GM23338 (cell line): ENCODE data around the gene CDX1. TPM values are rescaled to one million over a fixed set of nuclear protein-coding genes. Genes with fewer than 3 reads are reported as not detected.
A peak's percentile ranks its signal among the peaks of the same experiment; 100 is the strongest.

Experiments
- ATAC-seq: fragments of 200-7000 bp; cut with Tn5 transposase; 3 replicates; pipeline ENCODE4 v1.9.1; 2020
- DNase-seq: peaks from one replicate; pipeline ENCODE4 v3.0.0-alpha.2; 2015; ENCODE audit warnings: low spot score
- H2AFZ ChIP-seq: fragments of 200-600 bp; sonication (generic); 2 replicates; pipeline ENCODE4 v1.8.0; 2016; ENCODE audit warnings: antibody characterized with exemption, mild to moderate bottlenecking, moderate library complexity
- H3F3A ChIP-seq: fragments of 200-600 bp; sonication (generic); replicated peaks from 2 replicates; pipeline ENCODE4 v1.8.0; 2017; ENCODE audit warnings: antibody characterized with exemption, mixed run types, low read depth
- H3K27ac ChIP-seq: fragments of 200-600 bp; sonication (generic); 2 replicates; pipeline ENCODE4 v1.6.1; 2016; ENCODE audit warnings: low read depth
- H3K27me3 ChIP-seq: fragments of 200-600 bp; sonication (generic); 2 replicates; pipeline ENCODE4 v1.8.0; 2016; ENCODE audit warnings: mild to moderate bottlenecking, mixed run types, moderate library complexity; ENCODE audit not compliant: insufficient read depth
- H3K36me3 ChIP-seq: fragments of 200-600 bp; sonication (generic); 2 replicates; pipeline ENCODE4 v1.8.0; 2016; ENCODE audit warnings: mild to moderate bottlenecking; ENCODE audit not compliant: insufficient read depth
- H3K4me1 ChIP-seq: fragments of 200-600 bp; sonication (generic); 2 replicates; pipeline ENCODE4 v1.8.0; 2016; ENCODE audit warnings: mild to moderate bottlenecking, moderate library complexity; ENCODE audit not compliant: insufficient read depth
- H3K4me2 ChIP-seq: fragments of 200-600 bp; sonication (generic); 2 replicates; pipeline ENCODE4 v1.7.1; 2017; ENCODE audit warnings: mixed run types
- H3K4me3 ChIP-seq: fragments of 200-600 bp; sonication (generic); 2 replicates; pipeline ENCODE4 v1.6.1; 2016; ENCODE audit warnings: mixed run types
- H3K79me2 ChIP-seq: fragments of 200-600 bp; sonication (generic); replicated peaks from 2 replicates; pipeline ENCODE4 v1.8.0; 2017; ENCODE audit warnings: mild to moderate bottlenecking; ENCODE audit not compliant: insufficient read depth
- H3K9me2 ChIP-seq: fragments of 200-600 bp; sonication (generic); 2 replicates; pipeline ENCODE4 v1.8.0; 2017; ENCODE audit not compliant: insufficient read depth
- H4K20me1 ChIP-seq: fragments of 200-600 bp; sonication (generic); replicated peaks from 2 replicates; pipeline ENCODE4 v1.8.0; 2017; ENCODE audit warnings: mild to moderate bottlenecking; ENCODE audit not compliant: insufficient read depth
- H3K27ac Mint-ChIP-seq: 2 replicates; pipeline ENCODE4 v1.8.0; 2020; ENCODE audit warnings: inconsistent platforms, mild to moderate bottlenecking, moderate library complexity, mixed read lengths
- H3K27me3 Mint-ChIP-seq: 3 replicates; pipeline ENCODE4 v1.8.0; 2022; ENCODE audit warnings: low read depth, mild to moderate bottlenecking, moderate library complexity, mixed read lengths, inconsistent platforms; ENCODE audit not compliant: insufficient read depth, poor library complexity
- H3K36me3 Mint-ChIP-seq: 3 replicates; pipeline ENCODE4 v1.8.0; 2021; ENCODE audit warnings: low read depth, mild to moderate bottlenecking, inconsistent platforms, moderate library complexity, mixed read lengths
- H3K4me1 Mint-ChIP-seq: 3 replicates; pipeline ENCODE4 v1.8.0; 2020; ENCODE audit warnings: mild to moderate bottlenecking, inconsistent platforms, mixed read lengths
- H3K4me3 Mint-ChIP-seq: 3 replicates; pipeline ENCODE4 v1.8.0; 2021; ENCODE audit warnings: moderate library complexity, mild to moderate bottlenecking, inconsistent platforms, mixed read lengths
- H3K9me3 Mint-ChIP-seq: 3 replicates; pipeline ENCODE4 v1.8.0; 2020; ENCODE audit warnings: moderate library complexity, mild to moderate bottlenecking, inconsistent platforms, mixed read lengths
- CREB1 ChIP-seq: fragments of 250-450 bp; sonication (Bioruptor Pico); IDR thresholded peaks from 2 replicates; pipeline ENCODE4 v1.5.0; 2020; ENCODE audit warnings: low read depth, mild to moderate bottlenecking, moderate library complexity
- EZH2 ChIP-seq: fragments of 200-600 bp; sonication (generic); IDR thresholded peaks from one replicate; pipeline ENCODE4 v1.8.0; 2017; ENCODE audit warnings: antibody characterized with exemption, mild to moderate bottlenecking, low read depth; ENCODE audit not compliant: unreplicated experiment
- EZH2phosphoT487 ChIP-seq: fragments of 200-600 bp; sonication (generic); IDR thresholded peaks from one replicate; pipeline ENCODE4 v1.8.1; 2018; ENCODE audit warnings: antibody characterized with exemption; ENCODE audit not compliant: unreplicated experiment
- JUNB ChIP-seq: IDR thresholded peaks from one replicate; pipeline ENCODE4 v1.6.1; 2016; ENCODE audit warnings: antibody characterized with exemption; ENCODE audit not compliant: unreplicated experiment
- REST ChIP-seq: IDR thresholded peaks from one replicate; pipeline ENCODE4 v1.6.1; 2018; ENCODE audit warnings: antibody characterized with exemption; ENCODE audit not compliant: unreplicated experiment
- ZNF114 ChIP-seq: fragments of 250-450 bp; sonication (Bioruptor Pico); IDR thresholded peaks from 2 replicates; pipeline ENCODE4 v1.5.0; 2020; ENCODE audit warnings: mild to moderate bottlenecking, moderate library complexity
- ZNF331 ChIP-seq: fragments of 250-450 bp; sonication (Bioruptor Pico); IDR thresholded peaks from 2 replicates; pipeline ENCODE4 v1.5.0; 2020; ENCODE audit warnings: low read depth, mild to moderate bottlenecking, moderate library complexity
- polyA plus RNA-seq: library from polyadenylated mRNA; unstranded; fragments of >200 nt; fragmentation: Nextera tagmentation; extraction: Ambion mirVana; gene quantifications from 2 replicates; pipeline ENCODE4 v1.2.1, GENCODE V29; 2016
- total RNA-seq: library from RNA; depleted of rRNA; stranded (reverse); fragments of >200 nt; shearing (Covaris generic); gene quantifications from 2 replicates; pipeline ENCODE4 v1.2.3, GENCODE V29; 2014
- TF ChIP-seq, protein P1 (sequence below): fragments of 250-450 bp; sonication (Bioruptor Pico); IDR thresholded peaks from 2 replicates; pipeline ENCODE4 v1.5.0; 2020; ENCODE audit warnings: mild to moderate bottlenecking, moderate library complexity
- TF ChIP-seq, protein P2 (sequence below): IDR thresholded peaks from 2 replicates; pipeline ENCODE4 v1.6.1; 2016; ENCODE audit warnings: antibody characterized with exemption
- TF ChIP-seq, protein P3 (sequence below), 2 experiments: fragments of 200-600 bp in 1 of 2; sonication (generic) in 1 of 2; conservative IDR thresholded peaks; 2 replicates each; pipeline versions ENCODE4 v1.5.1 to v1.6.1; 2016 to 2017; ENCODE audit warnings: antibody characterized with exemption in 2 of 2, low read depth in 2 of 2, mild to moderate bottlenecking in 2 of 2, moderate library complexity in 1 of 2

The CDX1 gene
- total and polyA plus RNA-seq, 2 experiments from 2014 or later = not detected

DNA sequence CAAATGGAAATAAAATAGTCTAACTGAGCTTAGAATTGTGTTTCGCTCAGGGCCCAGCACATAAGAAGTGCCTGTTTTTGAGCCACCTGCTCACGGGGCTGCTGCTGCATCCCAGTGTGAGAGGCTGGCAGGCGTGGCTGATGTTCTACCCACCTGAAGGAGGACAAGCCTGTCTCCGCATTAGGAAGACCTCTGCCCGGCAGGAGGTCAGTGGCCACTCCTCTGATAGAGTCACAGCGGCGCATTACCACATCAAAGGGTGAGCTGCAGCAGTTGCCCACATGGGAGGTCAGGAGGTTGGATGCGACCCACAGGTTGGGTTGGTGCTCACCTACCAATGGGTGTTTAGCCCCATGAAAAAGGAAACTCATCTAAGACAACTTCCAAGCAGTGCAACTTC lies 19.6 kb downstream of the CDX1 start:
- H3K4me2 ChIP-seq = peak overlapping the region; percentile 38; the same call in 1 of the 2 replicates
- H3K4me1 ChIP-seq = peaks cover 6% of the 10 kb centered on the region
- no peaks in the 10 kb centered on the region for H3F3A ChIP-seq
- no peaks in the 10 kb centered on the region for H4K20me1 ChIP-seq
- DNase-seq (peak; percentile 40), ATAC-seq (peak; percentile 14)
- no peak overlapping the region for H3K27ac ChIP-seq
- Mint-ChIP-seq H3K4me1 (peaks cover 30% of the 10 kb centered on the region), H3K36me3 (no peaks in the 10 kb centered on the region), H3K27ac (no peak overlapping the region), H3K4me3 (no peak overlapping the region; the same call in 2 of the 3 replicates), H3K27me3 (peaks cover 64% of the 10 kb centered on the region), H3K9me3 (no peaks in the 10 kb centered on the region)
- no peaks in the 10 kb centered on the region for H3K36me3 ChIP-seq
- H3K27me3 ChIP-seq = peaks cover 50% of the 10 kb centered on the region
- no peaks in the 10 kb centered on the region for H3K79me2 ChIP-seq
- TF ChIP-seq EZH2phosphoT487 (no peak), REST (no peak), CREB1 (CRISPR knock-in tag) (no peak), EZH2 (no peak), ZNF331 (no peak), JUNB (no peak), ZNF114 (CRISPR knock-in tag) (no peak)
- TF ChIP-seq, protein P1, sequence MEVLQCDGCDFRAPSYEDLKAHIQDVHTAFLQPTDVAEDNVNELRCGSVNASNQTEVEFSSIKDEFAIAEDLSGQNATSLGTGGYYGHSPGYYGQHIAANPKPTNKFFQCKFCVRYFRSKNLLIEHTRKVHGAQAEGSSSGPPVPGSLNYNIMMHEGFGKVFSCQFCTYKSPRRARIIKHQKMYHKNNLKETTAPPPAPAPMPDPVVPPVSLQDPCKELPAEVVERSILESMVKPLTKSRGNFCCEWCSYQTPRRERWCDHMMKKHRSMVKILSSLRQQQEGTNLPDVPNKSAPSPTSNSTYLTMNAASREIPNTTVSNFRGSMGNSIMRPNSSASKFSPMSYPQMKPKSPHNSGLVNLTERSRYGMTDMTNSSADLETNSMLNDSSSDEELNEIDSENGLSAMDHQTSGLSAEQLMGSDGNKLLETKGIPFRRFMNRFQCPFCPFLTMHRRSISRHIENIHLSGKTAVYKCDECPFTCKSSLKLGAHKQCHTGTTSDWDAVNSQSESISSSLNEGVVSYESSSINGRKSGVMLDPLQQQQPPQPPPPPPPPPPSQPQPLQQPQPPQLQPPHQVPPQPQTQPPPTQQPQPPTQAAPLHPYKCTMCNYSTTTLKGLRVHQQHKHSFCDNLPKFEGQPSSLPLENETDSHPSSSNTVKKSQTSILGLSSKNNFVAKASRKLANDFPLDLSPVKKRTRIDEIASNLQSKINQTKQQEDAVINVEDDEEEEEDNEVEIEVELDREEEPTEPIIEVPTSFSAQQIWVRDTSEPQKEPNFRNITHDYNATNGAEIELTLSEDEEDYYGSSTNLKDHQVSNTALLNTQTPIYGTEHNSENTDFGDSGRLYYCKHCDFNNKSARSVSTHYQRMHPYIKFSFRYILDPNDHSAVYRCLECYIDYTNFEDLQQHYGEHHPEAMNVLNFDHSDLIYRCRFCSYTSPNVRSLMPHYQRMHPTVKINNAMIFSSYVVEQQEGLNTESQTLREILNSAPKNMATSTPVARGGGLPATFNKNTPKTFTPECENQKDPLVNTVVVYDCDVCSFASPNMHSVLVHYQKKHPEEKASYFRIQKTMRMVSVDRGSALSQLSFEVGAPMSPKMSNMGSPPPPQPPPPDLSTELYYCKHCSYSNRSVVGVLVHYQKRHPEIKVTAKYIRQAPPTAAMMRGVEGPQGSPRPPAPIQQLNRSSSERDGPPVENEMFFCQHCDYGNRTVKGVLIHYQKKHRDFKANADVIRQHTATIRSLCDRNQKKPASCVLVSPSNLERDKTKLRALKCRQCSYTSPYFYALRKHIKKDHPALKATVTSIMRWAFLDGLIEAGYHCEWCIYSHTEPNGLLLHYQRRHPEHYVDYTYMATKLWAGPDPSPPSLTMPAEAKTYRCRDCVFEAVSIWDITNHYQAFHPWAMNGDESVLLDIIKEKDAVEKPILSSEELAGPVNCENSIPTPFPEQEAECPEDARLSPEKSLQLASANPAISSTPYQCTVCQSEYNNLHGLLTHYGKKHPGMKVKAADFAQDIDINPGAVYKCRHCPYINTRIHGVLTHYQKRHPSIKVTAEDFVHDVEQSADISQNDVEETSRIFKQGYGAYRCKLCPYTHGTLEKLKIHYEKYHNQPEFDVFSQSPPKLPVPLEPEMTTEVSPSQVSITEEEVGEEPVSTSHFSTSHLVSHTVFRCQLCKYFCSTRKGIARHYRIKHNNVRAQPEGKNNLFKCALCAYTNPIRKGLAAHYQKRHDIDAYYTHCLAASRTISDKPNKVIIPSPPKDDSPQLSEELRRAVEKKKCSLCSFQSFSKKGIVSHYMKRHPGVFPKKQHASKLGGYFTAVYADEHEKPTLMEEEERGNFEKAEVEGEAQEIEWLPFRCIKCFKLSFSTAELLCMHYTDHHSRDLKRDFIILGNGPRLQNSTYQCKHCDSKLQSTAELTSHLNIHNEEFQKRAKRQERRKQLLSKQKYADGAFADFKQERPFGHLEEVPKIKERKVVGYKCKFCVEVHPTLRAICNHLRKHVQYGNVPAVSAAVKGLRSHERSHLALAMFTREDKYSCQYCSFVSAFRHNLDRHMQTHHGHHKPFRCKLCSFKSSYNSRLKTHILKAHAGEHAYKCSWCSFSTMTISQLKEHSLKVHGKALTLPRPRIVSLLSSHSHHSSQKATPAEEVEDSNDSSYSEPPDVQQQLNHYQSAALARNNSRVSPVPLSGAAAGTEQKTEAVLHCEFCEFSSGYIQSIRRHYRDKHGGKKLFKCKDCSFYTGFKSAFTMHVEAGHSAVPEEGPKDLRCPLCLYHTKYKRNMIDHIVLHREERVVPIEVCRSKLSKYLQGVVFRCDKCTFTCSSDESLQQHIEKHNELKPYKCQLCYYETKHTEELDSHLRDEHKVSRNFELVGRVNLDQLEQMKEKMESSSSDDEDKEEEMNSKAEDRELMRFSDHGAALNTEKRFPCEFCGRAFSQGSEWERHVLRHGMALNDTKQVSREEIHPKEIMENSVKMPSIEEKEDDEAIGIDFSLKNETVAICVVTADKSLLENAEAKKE (CRISPR knock-in tag) = no peak
- TF ChIP-seq, protein P2, sequence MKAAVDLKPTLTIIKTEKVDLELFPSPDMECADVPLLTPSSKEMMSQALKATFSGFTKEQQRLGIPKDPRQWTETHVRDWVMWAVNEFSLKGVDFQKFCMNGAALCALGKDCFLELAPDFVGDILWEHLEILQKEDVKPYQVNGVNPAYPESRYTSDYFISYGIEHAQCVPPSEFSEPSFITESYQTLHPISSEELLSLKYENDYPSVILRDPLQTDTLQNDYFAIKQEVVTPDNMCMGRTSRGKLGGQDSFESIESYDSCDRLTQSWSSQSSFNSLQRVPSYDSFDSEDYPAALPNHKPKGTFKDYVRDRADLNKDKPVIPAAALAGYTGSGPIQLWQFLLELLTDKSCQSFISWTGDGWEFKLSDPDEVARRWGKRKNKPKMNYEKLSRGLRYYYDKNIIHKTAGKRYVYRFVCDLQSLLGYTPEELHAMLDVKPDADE = no peak
- TF ChIP-seq, protein P3, sequence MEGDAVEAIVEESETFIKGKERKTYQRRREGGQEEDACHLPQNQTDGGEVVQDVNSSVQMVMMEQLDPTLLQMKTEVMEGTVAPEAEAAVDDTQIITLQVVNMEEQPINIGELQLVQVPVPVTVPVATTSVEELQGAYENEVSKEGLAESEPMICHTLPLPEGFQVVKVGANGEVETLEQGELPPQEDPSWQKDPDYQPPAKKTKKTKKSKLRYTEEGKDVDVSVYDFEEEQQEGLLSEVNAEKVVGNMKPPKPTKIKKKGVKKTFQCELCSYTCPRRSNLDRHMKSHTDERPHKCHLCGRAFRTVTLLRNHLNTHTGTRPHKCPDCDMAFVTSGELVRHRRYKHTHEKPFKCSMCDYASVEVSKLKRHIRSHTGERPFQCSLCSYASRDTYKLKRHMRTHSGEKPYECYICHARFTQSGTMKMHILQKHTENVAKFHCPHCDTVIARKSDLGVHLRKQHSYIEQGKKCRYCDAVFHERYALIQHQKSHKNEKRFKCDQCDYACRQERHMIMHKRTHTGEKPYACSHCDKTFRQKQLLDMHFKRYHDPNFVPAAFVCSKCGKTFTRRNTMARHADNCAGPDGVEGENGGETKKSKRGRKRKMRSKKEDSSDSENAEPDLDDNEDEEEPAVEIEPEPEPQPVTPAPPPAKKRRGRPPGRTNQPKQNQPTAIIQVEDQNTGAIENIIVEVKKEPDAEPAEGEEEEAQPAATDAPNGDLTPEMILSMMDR (conservative IDR thresholded peaks at IDR 0.05; ENCODE audit: low read depth in 2 of 2) = no peak
- H3K9me2 ChIP-seq = no peaks in the 10 kb centered on the region
- no peak overlapping the region for H2AFZ ChIP-seq
- H3K4me3 ChIP-seq = no peak overlapping the region
